Keratinocyte (primary cell): ENCODE measurements around the gene RAC2. TPM values are rescaled to one million over a fixed set of nuclear protein-coding genes. Genes with fewer than 3 reads are reported as not detected.

Experiments
- DNase-seq: peaks from one replicate; pipeline ENCODE4 v3.0.0-alpha.2; 2011; ENCODE audit warnings: low read depth, missing footprints, low spot score
- FAIRE-seq: peaks from 2 replicates; lab custom pipeline; 2011; peaks lifted over from hg19 to GRCh38; lab: Jason Lieb, UNC
- H2AFZ ChIP-seq: 2 replicates; pipeline ENCODE4 v1.6.0; 2012; ENCODE audit warnings: low read length, control low read depth, inconsistent platforms; ENCODE audit not compliant: control insufficient read depth
- H3K27ac ChIP-seq: 2 replicates; pipeline ENCODE4 v1.5.1; 2011; ENCODE audit warnings: low read length; ENCODE audit not compliant: control insufficient read depth, insufficient read depth
- H3K27me3 ChIP-seq: 3 replicates; pipeline ENCODE4 v1.6.0; 2011; ENCODE audit warnings: low read length; ENCODE audit not compliant: control insufficient read depth, insufficient read depth; ENCODE audit errors: extremely low read depth
- H3K36me3 ChIP-seq, 2 experiments: 2 replicates in 1 of 2; 3 replicates in 1 of 2; pipeline ENCODE4 v1.5.1; 2011; ENCODE audit warnings: low read length in 2 of 2, mild to moderate bottlenecking in 1 of 2; ENCODE audit not compliant: control insufficient read depth in 2 of 2, insufficient read depth in 2 of 2; ENCODE audit errors: extremely low read depth in 1 of 2
- H3K4me1 ChIP-seq: 3 replicates; pipeline ENCODE4 v1.5.1; 2011; ENCODE audit warnings: low read length; ENCODE audit not compliant: control insufficient read depth, insufficient read depth; ENCODE audit errors: extremely low read depth
- H3K4me2 ChIP-seq: 3 replicates; pipeline ENCODE4 v1.6.0; 2011; ENCODE audit warnings: low read depth, low read length; ENCODE audit not compliant: control insufficient read depth, insufficient read depth; ENCODE audit errors: extremely low read depth
- H3K4me3 ChIP-seq, 3 experiments: fragments of 200-600 bp in 1 of 3; sonication (generic) in 1 of 3; 2 replicates in 2 of 3; 3 replicates in 1 of 3; pipeline ENCODE4 v1.5.1; 2011 to 2016; ENCODE audit warnings: low read length in 3 of 3, mild to moderate bottlenecking in 3 of 3, control low read depth in 2 of 3, inconsistent platforms in 1 of 3, low read depth in 1 of 3, mixed read lengths in 1 of 3, mixed run types in 1 of 3, moderate library complexity in 1 of 3; ENCODE audit not compliant: control insufficient read depth in 2 of 3, insufficient read depth in 2 of 3; ENCODE audit errors: extremely low read depth in 1 of 3
- H3K79me2 ChIP-seq: 2 replicates; pipeline ENCODE4 v1.6.0; 2012; ENCODE audit warnings: low read length; ENCODE audit not compliant: control insufficient read depth, insufficient read depth
- H3K9ac ChIP-seq: 3 replicates; pipeline ENCODE4 v1.6.0; 2011; ENCODE audit warnings: low read length; ENCODE audit not compliant: control insufficient read depth, insufficient read depth; ENCODE audit errors: extremely low read depth
- H3K9me1 ChIP-seq: 3 replicates; pipeline ENCODE4 v1.6.0; 2011; ENCODE audit warnings: low read length; ENCODE audit not compliant: control insufficient read depth, insufficient read depth; ENCODE audit errors: extremely low read depth
- H3K9me3 ChIP-seq: 2 replicates; pipeline ENCODE4 v1.5.1; 2012; ENCODE audit warnings: low read depth, low read length; ENCODE audit not compliant: control insufficient read depth
- H4K20me1 ChIP-seq: 3 replicates; pipeline ENCODE4 v1.6.0; 2011; ENCODE audit warnings: low read length; ENCODE audit not compliant: control insufficient read depth, insufficient read depth; ENCODE audit errors: extremely low read depth
- CTCF ChIP-seq, 3 experiments: IDR thresholded peaks in 1 of 3; conservative IDR thresholded peaks in 1 of 3; optimal IDR thresholded peaks in 1 of 3; 2 replicates in 2 of 3; 3 replicates in 1 of 3; pipeline versions ENCODE3 to v1.5.1; 2011; ENCODE audit warnings: low read length in 3 of 3, mild to moderate bottlenecking in 3 of 3, moderate library complexity in 2 of 3, control low read depth in 1 of 3, inconsistent platforms in 1 of 3; ENCODE audit not compliant: insufficient read depth in 2 of 3; ENCODE audit errors: extremely low read depth in 1 of 3
- EZH2 ChIP-seq: IDR thresholded peaks from one replicate; pipeline ENCODE4 v1.6.1; 2012; ENCODE audit warnings: inconsistent platforms, mild to moderate bottlenecking, low read length, moderate library complexity
- dilution Hi-C: fragments of 300-500 bp; cut with MboI; formaldehyde crosslinking; loops from one replicate; pipeline ENCODE4 v1.7.0; 2020; ENCODE audit warnings: low sequenced_read_pairs; ENCODE audit not compliant: extremely low pct_ligation_motif_present
- polyA plus RNA-seq, 5 experiments: library from polyadenylated mRNA; depleted of rRNA in 3 of 5; stranded (reverse) in 3 of 5; stranded (forward) in 1 of 5; unstranded in 1 of 5; fragments of >200 nt; gene quantifications; 1 replicate in 1 of 5; 2 replicates in 3 of 5; 3 replicates in 1 of 5; pipeline versions ENCODE4 v1.2.1 to v1.2.3, GENCODE V29; 2011 to 2012; ENCODE audit warnings: missing spikeins in 2 of 5, low read depth in 1 of 5, low replicate concordance in 1 of 5

Gene RAC2
- polyA plus RNA-seq, 1 donor (not counting 4 experiments of a cell fraction or from before 2014, with no cell fraction given) = 78.6 TPM

- Histone ChIP-seq H3K9me1 (no peaks in the 10 kb centered on the region), H3K79me2 (peaks cover 18% of the 10 kb centered on the region), H3K4me1 (peaks cover 24% of the 10 kb centered on the region), H4K20me1 (no peaks in the 10 kb centered on the region), H3K27me3 (no peaks in the 10 kb centered on the region), H3K4me3 (no peak overlapping the region), H3K4me2 (peak overlapping the region; percentile 78), H3K9me3 (no peaks in the 10 kb centered on the region), H3K36me3 (peaks cover 15 to 28% of the 10 kb centered on the region in 2 experiments), H2AFZ (no peak overlapping the region), H3K9ac (no peak overlapping the region), H3K27ac (no peak overlapping the region)
- DNase-seq = no peak
- dilution Hi-C loops = no loop called here
- TF ChIP-seq CTCF (optimal IDR thresholded peaks at IDR 0.05 in 1 of 3, IDR thresholded peaks at IDR 0.05 in 1 of 3, conservative IDR thresholded peaks at IDR 0.05 in 1 of 3; ENCODE audit: extremely low read depth in 1 of 3, insufficient read depth in 2 of 3, low read length in 3 of 3) = no peak
- TF ChIP-seq EZH2 = no peak
- no peak for FAIRE-seq
Observed at GRCh38 chr22:37241351-37242142, 2.5 kb downstream of the RAC2 start.

GRCh38 chr22:37240941-37241320 lies 3.1 kb downstream of the RAC2 start:
- Histone ChIP-seq H3K9me3 (no peaks in the 10 kb centered on the region), H3K9me1 (no peaks in the 10 kb centered on the region), H4K20me1 (peaks cover 3% of the 10 kb centered on the region), H3K36me3 (peaks cover 20 to 34% of the 10 kb centered on the region in 2 experiments), H3K4me1 (peaks cover 24% of the 10 kb centered on the region), H3K27ac (no peak overlapping the region), H3K79me2 (peaks cover 18% of the 10 kb centered on the region), H3K4me3 (no peak overlapping the region), H3K9ac (no peak overlapping the region), H3K27me3 (no peaks in the 10 kb centered on the region), H3K4me2 (no peak overlapping the region), H2AFZ (no peak overlapping the region)
- FAIRE-seq (no peak), DNase-seq (no peak)
- dilution Hi-C loops = no loop called here
- TF ChIP-seq CTCF (optimal IDR thresholded peaks at IDR 0.05 in 1 of 3, IDR thresholded peaks at IDR 0.05 in 1 of 3, conservative IDR thresholded peaks at IDR 0.05 in 1 of 3; ENCODE audit: extremely low read depth in 1 of 3, insufficient read depth in 2 of 3, low read length in 3 of 3) (no peak), EZH2 (no peak)
